ENCODE data around the gene SIVA1.

GRCh38 chr14:104776961-104777807, 24.2 kb downstream of the SIVA1 start:
- TF ChIP-seq PATZ1 (CRISPR knock-in tag; IDR thresholded peaks at IDR 0.05; ENCODE audit: borderline replicate concordance), result no peak
- TF ChIP-seq ZFP30 (CRISPR knock-in tag; IDR thresholded peaks at IDR 0.05), result no peak
- TF ChIP-seq GLIS3 (CRISPR knock-in tag; IDR thresholded peaks at IDR 0.05), result no peak
- no peak for TF ChIP-seq CREB5 (CRISPR knock-in tag; IDR thresholded peaks at IDR 0.05; ENCODE audit: low read depth)
- no peak for TF ChIP-seq PPARA (CRISPR knock-in tag; IDR thresholded peaks at IDR 0.05; ENCODE audit: borderline replicate concordance)
- no peak for TF ChIP-seq CSRNP3 (CRISPR knock-in tag; IDR thresholded peaks at IDR 0.05)

Data from SK-N-SH treated with all-trans-retinoic acid at 6 μM for 48 hours (cell line).